ENCODE data around the gene CYREN. TPM values are rescaled to one million over a fixed set of nuclear protein-coding genes. Genes with fewer than 3 reads are reported as not detected.

CYREN gene
- total RNA-seq, 1 donor from 2014 or later = 26.9 TPM

GRCh38 chr7:135181261-135181928, 10.9 kb upstream of the CYREN start:
- H3K9ac ChIP-seq = no peak overlapping the region
- H3K79me2 ChIP-seq (ENCODE audit: low read depth) = no peaks in the 10 kb centered on the region
- H3K27ac ChIP-seq = no peak overlapping the region
- peaks cover 13% of the 10 kb centered on the region for H3F3A ChIP-seq (ENCODE audit: low read depth)
- peaks cover 11% of the 10 kb centered on the region for H3K4me1 ChIP-seq
- H3K9me3 ChIP-seq (ENCODE audit: low read depth) = peaks cover 8% of the 10 kb centered on the region
- H4K20me1 ChIP-seq (ENCODE audit: low read depth) = no peaks in the 10 kb centered on the region
- H3K4me2 ChIP-seq = no peak overlapping the region
- peaks cover 32% of the 10 kb centered on the region for H3K36me3 Mint-ChIP-seq
- H2AFZ ChIP-seq (replicated peaks) = no peak overlapping the region
- H3K9me3 Mint-ChIP-seq = peaks cover 22% of the 10 kb centered on the region
- H3K27me3 ChIP-seq = no peaks in the 10 kb centered on the region
- peaks cover 6% of the 10 kb centered on the region for H3K27me3 Mint-ChIP-seq (ENCODE audit: insufficient read depth, low read depth)
- no peak overlapping the region for H3K27ac Mint-ChIP-seq
- TF ChIP-seq CTCF (IDR thresholded peaks at IDR 0.05) (no peak), EZH2 (IDR thresholded peaks at IDR 0.05) (no peak), EZH2phosphoT487 (IDR thresholded peaks at IDR 0.05) (no peak)
- H3K4me3 Mint-ChIP-seq = no peak overlapping the region
- H3K36me3 ChIP-seq = no peaks in the 10 kb centered on the region
- peaks cover 4% of the 10 kb centered on the region for H3K4me1 Mint-ChIP-seq
- H3K4me3 ChIP-seq = no peak overlapping the region
- no peak for DNase-seq (ENCODE audit: low spot score)

- Histone ChIP-seq H4K20me1 (ENCODE audit: low read depth) (no peaks in the 10 kb centered on the region), H3F3A (ENCODE audit: low read depth) (peaks cover 13% of the 10 kb centered on the region), H3K79me2 (ENCODE audit: low read depth) (no peaks in the 10 kb centered on the region), H3K9me3 (ENCODE audit: low read depth) (peaks cover 8% of the 10 kb centered on the region), H3K9ac (no peak overlapping the region), H3K36me3 (no peaks in the 10 kb centered on the region), H3K4me2 (no peak overlapping the region), H3K4me3 (no peak overlapping the region), H2AFZ (replicated peaks) (no peak overlapping the region), H3K4me1 (peaks cover 11% of the 10 kb centered on the region), H3K27ac (no peak overlapping the region), H3K27me3 (no peaks in the 10 kb centered on the region)
- H3K4me3 Mint-ChIP-seq = no peak overlapping the region
- no peak for DNase-seq (ENCODE audit: low spot score)
- TF ChIP-seq EZH2phosphoT487 (IDR thresholded peaks at IDR 0.05) (no peak), CTCF (IDR thresholded peaks at IDR 0.05) (no peak), EZH2 (IDR thresholded peaks at IDR 0.05) (no peak)
- H3K4me1 Mint-ChIP-seq = peaks cover 4% of the 10 kb centered on the region
- peaks cover 22% of the 10 kb centered on the region for H3K9me3 Mint-ChIP-seq
- H3K27me3 Mint-ChIP-seq (ENCODE audit: insufficient read depth, low read depth) = peaks cover 6% of the 10 kb centered on the region
- H3K27ac Mint-ChIP-seq = no peak overlapping the region
- H3K36me3 Mint-ChIP-seq = peaks cover 32% of the 10 kb centered on the region
Observed at GRCh38 chr7:135180122-135180521, 9.6 kb upstream of the CYREN start.

GRCh38 chr7:135179321-135179925, 8.9 kb upstream of the CYREN start:
- H3K27ac Mint-ChIP-seq = no peak overlapping the region
- H3K4me3 Mint-ChIP-seq = no peak overlapping the region
- Histone ChIP-seq H3K79me2 (ENCODE audit: low read depth) (no peaks in the 10 kb centered on the region), H3K9me3 (ENCODE audit: low read depth) (peaks cover 8% of the 10 kb centered on the region), H2AFZ (replicated peaks) (no peak overlapping the region), H3K4me2 (no peak overlapping the region), H3K9ac (no peak overlapping the region), H3F3A (ENCODE audit: low read depth) (peaks cover 13% of the 10 kb centered on the region), H3K36me3 (no peaks in the 10 kb centered on the region), H3K4me3 (no peak overlapping the region), H3K4me1 (peaks cover 11% of the 10 kb centered on the region), H3K27me3 (no peaks in the 10 kb centered on the region), H4K20me1 (ENCODE audit: low read depth) (no peaks in the 10 kb centered on the region), H3K27ac (no peak overlapping the region)
- TF ChIP-seq EZH2 (IDR thresholded peaks at IDR 0.05) (no peak), EZH2phosphoT487 (IDR thresholded peaks at IDR 0.05) (no peak), CTCF (IDR thresholded peaks at IDR 0.05) (no peak)
- peaks cover 4% of the 10 kb centered on the region for H3K4me1 Mint-ChIP-seq
- H3K9me3 Mint-ChIP-seq = peaks cover 22% of the 10 kb centered on the region
- DNase-seq (ENCODE audit: low spot score) = no peak
- peaks cover 6% of the 10 kb centered on the region for H3K27me3 Mint-ChIP-seq (ENCODE audit: insufficient read depth, low read depth)
- peaks cover 32% of the 10 kb centered on the region for H3K36me3 Mint-ChIP-seq

Measured in neural progenitor cell (in vitro differentiated cells).